Memory B cell (primary cell): ENCODE data around the gene GPR152.
"Not testable (repeated sequence)": the region's sequence is repeated elsewhere in the genome, so short reads cannot be mapped to it uniquely, and the experiment has no call there.

Source experiments
- ATAC-seq: fragments of 150-1000 bp; cut with Tn5 transposase; 2 replicates; pipeline ENCODE4 v1.10.0; 2021; ENCODE audit warnings: low read depth, mild to moderate bottlenecking, moderate library complexity
- DNase-seq, 2 donors: peaks; one replicate each; pipeline ENCODE4 v3.0.0; 2022; ENCODE audit warnings: low spot score in 2 of 2
- H3K27ac Mint-ChIP-seq: one replicate; pipeline ENCODE4 v1.8.0; 2022; ENCODE audit warnings: mild to moderate bottlenecking, moderate library complexity, mixed read lengths
- H3K27me3 Mint-ChIP-seq: one replicate; pipeline ENCODE4 v1.8.0; 2022; ENCODE audit warnings: mixed read lengths
- H3K36me3 Mint-ChIP-seq: one replicate; pipeline ENCODE4 v1.8.0; 2022; ENCODE audit warnings: mild to moderate bottlenecking, mixed read lengths
- H3K4me1 Mint-ChIP-seq: one replicate; pipeline ENCODE4 v1.8.0; 2022; ENCODE audit warnings: mixed read lengths
- H3K4me3 Mint-ChIP-seq: one replicate; pipeline ENCODE4 v1.8.0; 2022; ENCODE audit warnings: mild to moderate bottlenecking, moderate library complexity, mixed read lengths
- H3K9me3 Mint-ChIP-seq: one replicate; pipeline ENCODE4 v1.8.0; 2022; ENCODE audit warnings: mixed read lengths

The GPR152 gene

DNA sequence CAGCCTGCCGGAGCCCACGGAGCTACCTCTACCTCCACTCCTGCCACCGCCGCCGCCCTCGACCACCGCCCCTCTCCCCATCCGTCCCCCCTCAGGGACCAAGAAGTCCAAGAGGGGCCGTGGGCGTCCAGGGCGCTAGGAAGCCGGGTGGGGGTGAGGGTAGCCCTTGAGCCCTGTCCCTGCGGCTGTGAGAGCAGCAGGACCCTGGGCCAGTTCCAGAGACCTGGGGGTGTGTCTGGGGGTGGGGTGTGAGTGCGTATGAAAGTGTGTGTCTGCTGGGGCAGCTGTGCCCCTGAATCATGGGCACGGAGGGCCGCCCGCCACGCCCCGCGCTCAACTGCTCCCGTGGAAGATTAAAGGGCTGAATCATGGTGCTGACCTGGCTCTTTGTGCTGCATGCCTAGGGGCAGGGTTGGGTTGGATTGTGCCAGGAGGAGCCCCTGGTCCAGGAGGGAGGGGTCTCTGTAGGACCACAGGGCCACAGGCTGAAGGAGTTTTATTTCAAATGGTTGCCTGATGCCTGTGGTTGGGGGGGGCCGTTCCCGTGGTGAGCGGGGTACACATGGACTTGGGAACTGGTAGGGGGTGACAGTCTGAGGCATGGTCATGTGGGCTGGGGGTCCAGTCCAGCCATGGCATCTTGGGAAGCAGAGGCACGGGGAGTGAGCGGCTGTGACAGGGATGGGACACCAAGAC, 17.4 kb downstream of the GPR152 start:
- ATAC-seq, result no peak
- Mint-ChIP-seq H3K4me3 (peak overlapping the region; percentile 93), H3K27ac (peak overlapping the region; percentile 86), H3K36me3 (peaks cover 23% of the 10 kb centered on the region), H3K27me3 (no peaks in the 10 kb centered on the region), H3K4me1 (peaks cover 47% of the 10 kb centered on the region), H3K9me3 (no peaks in the 10 kb centered on the region)
- no peak for DNase-seq

DNA sequence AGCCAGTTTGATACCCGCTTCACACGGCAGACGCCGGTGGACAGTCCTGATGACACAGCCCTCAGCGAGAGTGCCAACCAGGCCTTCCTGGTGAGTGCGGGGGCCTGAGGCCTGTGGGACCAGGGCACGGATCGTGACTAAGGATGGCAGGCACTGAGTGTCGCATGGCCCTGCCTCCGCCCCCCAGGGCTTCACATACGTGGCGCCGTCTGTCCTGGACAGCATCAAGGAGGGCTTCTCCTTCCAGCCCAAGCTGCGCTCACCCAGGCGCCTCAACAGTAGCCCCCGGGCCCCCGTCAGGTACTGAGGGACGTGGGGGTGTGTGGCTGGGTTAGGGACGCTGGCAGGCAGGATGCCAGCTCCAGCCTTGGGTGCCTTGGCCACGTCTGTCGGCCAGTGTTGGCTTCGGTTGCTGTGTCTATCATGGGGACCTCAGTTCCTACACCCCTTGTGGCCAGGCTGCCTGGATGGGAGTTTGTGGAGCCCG, 18.1 kb downstream of the GPR152 start:
- H3K4me1 Mint-ChIP-seq, result peaks cover 41% of the 10 kb centered on the region
- no peak for ATAC-seq
- no peaks in the 10 kb centered on the region for H3K27me3 Mint-ChIP-seq
- peaks cover 21% of the 10 kb centered on the region for H3K36me3 Mint-ChIP-seq
- no peaks in the 10 kb centered on the region for H3K9me3 Mint-ChIP-seq
- DNase-seq, result no peak
- H3K27ac Mint-ChIP-seq, result peak overlapping the region; percentile 75
- peak overlapping the region; percentile 71 for H3K4me3 Mint-ChIP-seq

DNA sequence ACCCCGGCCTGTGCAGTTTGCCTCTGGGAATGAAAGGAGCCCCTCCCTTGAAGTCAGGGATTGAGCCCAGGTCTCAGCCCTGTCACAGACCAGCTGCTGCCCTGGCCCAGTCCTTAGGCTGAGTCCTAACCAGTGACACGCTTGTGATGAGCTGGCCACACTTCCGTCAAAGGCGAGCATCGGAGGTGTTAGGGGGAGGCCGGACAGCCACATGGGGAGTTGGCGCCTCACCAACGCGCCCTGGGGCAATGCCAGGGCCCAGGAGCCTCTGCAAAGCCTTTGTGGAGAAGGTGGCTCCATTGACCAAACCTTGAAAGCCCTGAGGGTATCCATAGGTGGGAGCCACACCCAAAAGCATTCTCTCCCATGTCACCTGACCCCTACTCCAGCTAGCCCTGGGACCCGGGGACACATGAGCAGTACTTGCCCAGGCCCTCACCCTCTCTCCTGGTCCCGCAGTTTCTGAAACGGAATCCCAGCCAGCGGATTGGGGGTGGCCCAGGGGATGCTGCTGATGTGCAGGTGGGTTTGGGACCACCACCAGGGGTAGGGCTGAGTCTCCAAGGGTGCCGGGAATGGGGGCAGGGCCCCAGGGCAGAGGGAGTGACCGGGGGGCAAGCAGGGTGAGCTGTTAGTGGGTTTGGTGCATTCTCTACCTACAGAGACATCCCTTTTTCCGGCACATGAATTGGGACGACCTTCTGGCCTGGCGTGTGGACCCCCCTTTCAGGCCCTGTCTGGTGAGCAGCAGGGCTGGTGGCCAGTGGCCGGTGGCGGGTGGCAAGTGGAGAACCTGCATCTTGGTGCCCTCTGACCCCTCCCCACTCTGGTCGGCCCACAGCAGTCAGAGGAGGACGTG, 18.8 kb downstream of the GPR152 start:
- H3K4me3 Mint-ChIP-seq, result peak overlapping the region; percentile 71

DNA sequence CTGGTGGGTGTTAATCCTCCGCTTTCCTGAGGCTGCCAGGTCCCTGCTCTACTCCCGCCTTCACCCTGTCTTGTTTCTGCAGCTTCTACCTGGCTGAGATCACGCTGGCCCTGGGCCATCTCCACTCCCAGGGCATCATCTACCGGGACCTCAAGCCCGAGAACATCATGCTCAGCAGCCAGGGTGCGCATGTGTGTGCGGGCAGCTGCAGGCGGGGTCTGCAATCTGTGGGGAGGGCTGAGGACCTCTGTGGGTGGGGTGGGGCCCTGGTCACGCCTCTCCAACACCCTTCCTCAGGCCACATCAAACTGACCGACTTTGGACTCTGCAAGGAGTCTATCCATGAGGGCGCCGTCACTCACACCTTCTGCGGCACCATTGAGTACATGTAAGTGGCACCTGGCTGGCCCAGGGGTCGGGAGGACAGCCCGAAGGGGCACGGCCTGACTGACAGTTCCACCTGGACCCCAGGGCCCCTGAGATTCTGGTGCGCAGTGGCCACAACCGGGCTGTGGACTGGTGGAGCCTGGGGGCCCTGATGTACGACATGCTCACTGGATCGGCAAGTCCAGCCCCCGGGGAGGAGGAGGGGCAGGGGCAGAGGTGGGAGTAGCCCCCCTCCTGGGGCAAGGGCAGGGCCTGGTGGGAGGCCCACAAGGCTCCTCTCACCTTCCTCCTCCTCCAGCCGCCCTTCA, 19.7 kb downstream of the GPR152 start:
- Mint-ChIP-seq H3K27me3 (no peaks in the 10 kb centered on the region), H3K27ac (peak overlapping the region; percentile 75), H3K36me3 (peaks cover 18% of the 10 kb centered on the region), H3K9me3 (no peaks in the 10 kb centered on the region), H3K4me3 (no peak overlapping the region), H3K4me1 (peaks cover 38% of the 10 kb centered on the region)
- no peak for ATAC-seq
- DNase-seq, result no peak

More for the DNA sequence above, 18.8 kb downstream of the GPR152 start:
- Mint-ChIP-seq H3K4me1 (peaks cover 35% of the 10 kb centered on the region), H3K27ac (peak overlapping the region; percentile 75), H3K27me3 (no peaks in the 10 kb centered on the region), H3K36me3 (peaks cover 18% of the 10 kb centered on the region), H3K9me3 (no peaks in the 10 kb centered on the region)
- DNase-seq (no peak), ATAC-seq (no peak)

DNA sequence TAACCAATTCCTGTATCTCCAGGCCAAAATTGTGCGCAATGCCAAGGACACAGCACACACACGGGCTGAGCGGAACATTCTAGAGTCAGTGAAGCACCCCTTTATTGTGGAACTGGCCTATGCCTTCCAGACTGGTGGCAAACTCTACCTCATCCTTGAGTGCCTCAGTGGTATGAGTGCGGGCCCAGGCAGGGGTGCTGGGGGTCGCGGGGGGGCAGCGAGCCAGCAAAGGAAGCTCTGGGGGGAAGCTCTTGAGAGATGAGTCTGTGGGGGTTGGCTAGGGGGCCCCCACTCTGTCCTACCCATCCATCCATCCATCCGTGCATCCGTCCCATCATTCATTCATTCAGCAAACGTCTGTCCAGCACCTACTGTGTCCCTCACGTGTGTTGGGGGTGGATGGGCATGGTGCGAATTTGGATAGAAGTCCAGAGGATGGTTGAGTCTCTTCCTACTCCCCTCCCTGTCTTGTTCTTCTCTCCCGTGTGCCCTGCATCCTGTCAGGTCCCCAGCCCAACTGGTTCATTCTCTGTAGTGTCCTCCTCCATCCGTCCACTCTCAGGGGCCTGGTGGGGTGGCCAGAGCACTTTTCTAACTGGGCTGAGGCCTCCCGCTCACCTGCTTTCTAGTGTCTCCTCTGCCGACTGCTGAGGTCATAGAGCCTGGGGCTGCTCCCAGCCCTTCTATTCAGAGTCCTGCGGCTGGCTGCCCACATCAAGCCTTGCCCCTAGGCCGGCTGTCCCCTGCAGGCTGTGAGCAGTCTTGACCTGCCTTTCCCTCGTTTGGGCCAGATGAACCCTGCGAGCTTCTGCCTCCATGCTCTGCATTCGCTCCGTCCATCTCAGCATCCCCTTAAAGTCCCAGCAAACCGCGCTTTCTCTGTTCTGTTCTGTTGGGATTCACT, 20.9 kb downstream of the GPR152 start:
- H3K4me1 Mint-ChIP-seq, result peaks cover 37% of the 10 kb centered on the region
- H3K4me3 Mint-ChIP-seq, result no peak overlapping the region
- H3K27me3 Mint-ChIP-seq, result no peaks in the 10 kb centered on the region
- H3K9me3 Mint-ChIP-seq, result no peaks in the 10 kb centered on the region
- H3K36me3 Mint-ChIP-seq, result peaks cover 17% of the 10 kb centered on the region
- DNase-seq (no peak), ATAC-seq (no peak)
- no peak overlapping the region for H3K27ac Mint-ChIP-seq

DNA sequence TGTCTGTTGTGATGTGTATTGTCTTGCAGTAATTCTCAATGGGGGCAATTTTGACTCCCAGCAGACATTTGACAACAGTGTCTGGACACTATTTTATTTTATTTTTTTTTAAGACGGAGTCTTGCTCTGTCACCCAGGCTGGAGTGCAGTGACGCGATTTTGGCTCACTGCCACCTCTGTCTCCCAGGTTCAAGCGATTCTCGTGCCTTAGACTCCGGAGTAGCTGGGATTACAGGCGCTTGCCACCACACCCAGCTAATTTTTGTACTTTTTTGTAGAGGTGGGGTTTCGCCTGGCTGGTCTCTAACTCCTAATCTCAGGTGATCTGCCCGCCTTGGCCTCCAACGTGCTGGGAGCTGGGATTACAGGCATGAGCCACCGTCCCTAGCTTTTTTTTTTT, 22.8 kb downstream of the GPR152 start:
- Mint-ChIP-seq H3K27ac (no peak overlapping the region), H3K36me3 (peaks cover 7% of the 10 kb centered on the region), H3K4me1 (peaks cover 26% of the 10 kb centered on the region), H3K27me3 (no peaks in the 10 kb centered on the region), H3K9me3 (no peaks in the 10 kb centered on the region), H3K4me3 (peak overlapping the region; percentile 39)
- ATAC-seq, result no peak
- no peak for DNase-seq

DNA sequence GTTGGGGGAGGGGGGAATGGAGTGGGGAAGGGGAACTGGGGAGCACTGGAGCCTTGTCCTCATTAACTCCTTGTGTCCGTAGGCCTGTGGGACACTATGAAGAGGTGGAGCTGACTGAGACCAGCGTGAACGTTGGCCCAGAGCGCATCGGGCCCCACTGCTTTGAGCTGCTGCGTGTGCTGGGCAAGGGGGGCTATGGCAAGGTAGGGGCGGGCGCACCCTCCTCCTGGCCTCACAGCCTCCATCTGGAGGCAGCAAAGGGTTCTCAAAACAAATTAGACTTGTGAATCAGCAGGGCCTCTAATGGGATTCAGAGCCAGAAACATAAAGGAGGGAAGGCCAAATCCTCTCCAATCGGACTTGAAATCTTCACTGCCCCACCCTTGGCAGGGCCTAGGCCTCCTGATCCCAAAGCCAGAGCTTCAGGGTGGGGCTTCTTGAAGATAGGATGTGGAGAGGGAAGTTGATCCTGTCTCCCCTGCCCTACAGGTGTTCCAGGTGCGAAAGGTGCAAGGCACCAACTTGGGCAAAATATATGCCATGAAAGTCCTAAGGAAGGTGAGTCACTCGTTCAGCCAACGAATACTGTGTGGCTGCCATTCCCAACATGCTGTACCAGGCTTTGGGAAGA, 23.4 kb downstream of the GPR152 start:
- peaks cover 28% of the 10 kb centered on the region for H3K4me1 Mint-ChIP-seq

DNA sequence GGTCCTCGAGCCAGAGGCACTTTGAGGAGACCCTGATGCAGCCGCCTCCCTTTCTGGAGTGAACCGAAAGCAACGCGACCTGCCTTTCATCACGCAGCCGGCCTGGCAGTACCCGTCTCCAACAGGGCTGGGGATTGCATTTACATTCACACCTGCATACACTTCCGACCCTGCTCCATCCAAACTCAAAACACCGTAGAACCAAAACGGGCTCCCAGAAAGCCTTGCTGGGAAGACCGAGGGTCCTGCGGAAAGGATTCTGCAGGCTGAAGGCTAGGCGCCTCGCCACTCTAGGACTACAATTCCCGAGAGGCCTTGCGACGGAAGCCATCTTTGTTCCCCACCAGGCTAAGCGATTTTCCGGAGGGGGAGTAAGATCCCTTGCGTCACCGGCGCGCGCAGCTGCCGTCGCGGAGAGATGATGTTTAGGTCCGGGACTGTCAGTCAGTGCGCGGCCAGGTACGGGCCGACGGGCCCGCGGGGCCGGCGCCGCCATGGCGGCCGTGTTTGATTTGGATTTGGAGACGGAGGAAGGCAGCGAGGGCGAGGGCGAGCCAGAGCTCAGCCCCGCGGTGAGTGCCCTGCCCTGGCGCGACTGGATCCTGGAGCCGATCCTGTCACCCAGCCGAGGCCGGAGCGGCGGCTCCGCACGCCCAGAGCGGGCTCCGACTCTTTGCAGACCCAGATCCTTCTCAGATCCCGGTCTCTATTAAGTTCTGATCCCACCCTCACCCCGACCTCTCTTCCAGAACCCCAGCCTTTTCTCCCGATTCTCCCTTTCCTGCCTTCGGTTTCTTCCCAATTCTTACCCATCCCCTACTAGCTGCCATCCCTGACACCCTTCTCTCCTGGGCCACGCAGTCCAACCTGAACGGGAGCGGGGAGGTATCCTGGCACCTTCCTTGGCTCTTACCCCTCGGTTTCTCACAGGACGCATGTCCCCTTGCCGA, 24.2 kb downstream of the GPR152 start, which contains the start of gene RPS6KB2:
Gene RPS6KB2, plus strand, starts transcription at position 443 of the 950 bp plus-strand sequence. Its CDS starts 52 bp downstream, at position 495.
- Mint-ChIP-seq H3K9me3 (no peaks in the 10 kb centered on the region), H3K4me3 (peak within 1 kb of the TSS; percentile 97), H3K27me3 (no peaks in the 10 kb centered on the region), H3K27ac (peak within 1 kb of the TSS; percentile 95), H3K4me1 (peaks cover 21% of the 10 kb centered on the region), H3K36me3 (peaks cover 7% of the 10 kb centered on the region)
- ATAC-seq (peak; percentile 91), DNase-seq (peak; percentile 98 to 100)

More for the DNA sequence above, 23.4 kb downstream of the GPR152 start:
- DNase-seq, result no peak
- peaks cover 7% of the 10 kb centered on the region for H3K36me3 Mint-ChIP-seq
- no peaks in the 10 kb centered on the region for H3K9me3 Mint-ChIP-seq
- H3K27ac Mint-ChIP-seq, result peak overlapping the region; percentile 95
- peak overlapping the region; percentile 97 for H3K4me3 Mint-ChIP-seq
- no peaks in the 10 kb centered on the region for H3K27me3 Mint-ChIP-seq
- ATAC-seq, result no peak

DNA sequence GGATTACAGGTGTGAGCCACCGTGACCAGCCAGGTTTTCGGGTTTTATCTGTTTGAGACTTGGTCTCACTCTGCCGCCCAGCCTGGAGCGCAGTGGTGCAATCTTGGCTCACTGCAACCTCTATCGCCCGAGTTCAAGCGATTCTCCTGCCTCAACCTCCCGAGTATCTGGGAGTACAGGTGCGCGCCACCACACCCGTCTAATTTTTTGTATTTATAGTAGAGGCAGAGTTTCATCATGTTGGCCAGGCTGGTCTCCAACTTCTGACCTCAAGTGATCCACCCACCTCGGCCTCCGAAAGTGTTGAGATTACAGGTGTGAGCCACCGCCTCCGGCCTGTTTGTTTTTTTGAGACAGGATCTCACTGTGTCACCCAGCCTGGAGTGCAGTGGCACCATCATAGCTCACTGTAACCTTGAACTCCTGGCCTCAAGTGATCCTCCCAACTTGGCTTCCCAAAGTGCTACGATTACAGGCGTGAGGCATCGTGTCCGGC, 25.1 kb downstream of the GPR152 start:
- not testable (repeated sequence) for ATAC-seq
- peaks cover 22% of the 10 kb centered on the region for H3K4me1 Mint-ChIP-seq

DNA sequence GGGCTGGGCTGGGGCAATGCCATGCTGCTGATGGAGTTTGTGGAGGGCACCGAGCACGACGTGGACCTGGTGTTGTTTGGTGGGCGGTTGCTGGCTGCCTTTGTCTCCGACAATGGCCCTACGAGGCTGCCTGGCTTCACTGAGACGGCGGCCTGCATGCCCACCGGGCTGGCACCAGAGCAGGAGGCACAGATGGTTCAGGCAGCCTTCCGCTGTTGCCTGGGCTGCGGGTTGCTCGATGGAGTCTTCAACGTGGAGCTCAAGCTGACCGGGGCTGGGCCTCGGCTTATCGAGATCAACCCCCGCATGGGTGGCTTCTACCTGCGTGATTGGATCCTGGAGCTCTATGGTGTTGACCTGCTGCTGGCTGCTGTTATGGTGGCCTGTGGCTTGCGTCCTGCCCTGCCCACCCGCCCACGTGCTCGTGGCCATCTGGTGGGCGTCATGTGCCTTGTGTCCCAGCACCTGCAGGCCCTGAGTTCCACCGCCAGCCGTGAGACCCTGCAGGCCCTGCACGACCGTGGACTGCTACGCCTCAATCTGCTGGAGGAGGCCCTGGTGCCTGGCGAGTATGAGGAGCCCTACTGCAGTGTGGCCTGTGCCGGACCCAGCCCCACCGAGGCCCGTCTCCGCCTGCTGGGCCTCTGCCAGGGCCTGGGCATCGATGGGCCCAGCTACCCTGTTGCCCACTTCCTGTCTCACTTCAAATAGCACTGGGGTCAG, 28.5 kb downstream of the GPR152 start:
- ATAC-seq (no peak), DNase-seq (no peak)
- peaks cover 27% of the 10 kb centered on the region for H3K4me1 Mint-ChIP-seq

More for the DNA sequence above, 25.1 kb downstream of the GPR152 start:
- DNase-seq, H3K36me3 Mint-ChIP-seq, H3K27me3 Mint-ChIP-seq, H3K27ac Mint-ChIP-seq, H3K9me3 Mint-ChIP-seq: not testable (repeated sequence)
- peak overlapping the region; percentile 97 for H3K4me3 Mint-ChIP-seq

DNA sequence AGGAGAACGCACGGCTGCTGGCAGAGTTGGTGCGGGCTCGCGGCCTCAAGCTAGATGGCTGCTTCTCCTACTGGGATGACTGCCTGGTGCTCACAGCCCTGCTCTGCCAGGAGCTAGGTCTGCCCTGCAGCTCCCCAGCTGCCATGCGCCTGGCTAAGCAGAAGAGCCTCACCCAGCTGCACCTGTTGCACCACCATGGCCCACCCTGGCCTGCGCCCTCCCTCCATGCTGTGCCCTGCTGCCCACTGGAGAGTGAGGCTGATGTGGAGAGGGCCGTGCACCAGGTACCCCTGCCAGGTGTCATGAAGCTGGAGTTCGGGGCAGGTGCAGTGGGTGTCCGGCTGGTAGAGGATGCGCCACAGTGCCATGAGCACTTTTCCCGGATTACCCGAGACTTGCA, 29.1 kb downstream of the GPR152 start:
- Mint-ChIP-seq H3K27ac (no peak overlapping the region), H3K4me1 (peaks cover 23% of the 10 kb centered on the region), H3K4me3 (no peak overlapping the region), H3K36me3 (peaks cover 1% of the 10 kb centered on the region), H3K9me3 (no peaks in the 10 kb centered on the region), H3K27me3 (no peaks in the 10 kb centered on the region)
- no peak for DNase-seq
- ATAC-seq, result no peak

More for the DNA sequence above, 28.5 kb downstream of the GPR152 start:
- no peaks in the 10 kb centered on the region for H3K27me3 Mint-ChIP-seq
- H3K36me3 Mint-ChIP-seq, result peaks cover 1% of the 10 kb centered on the region
- H3K9me3 Mint-ChIP-seq, result no peaks in the 10 kb centered on the region
- no peak overlapping the region for H3K27ac Mint-ChIP-seq
- no peak overlapping the region for H3K4me3 Mint-ChIP-seq
